ENCODE measurements around the gene PTTG1IP2. TPM values are rescaled to one million over a fixed set of nuclear protein-coding genes. Genes with fewer than 3 reads are reported as not detected.

Gene PTTG1IP2
- total RNA-seq, 1 experiment from 2014 or later = not detected

- no peaks in the 10 kb centered on the region for H3K9me3 Mint-ChIP-seq
- H3K23me2 ChIP-seq (ENCODE audit: insufficient read length, low read depth, low read length, poor library complexity, severe bottlenecking) = no peaks in the 10 kb centered on the region
- H2BK12ac ChIP-seq (ENCODE audit: insufficient read length, low read depth, low read length) = no peak overlapping the region
- H3K27ac Mint-ChIP-seq = no peak overlapping the region
- no peak overlapping the region for H4K91ac ChIP-seq (ENCODE audit: insufficient read length, low read depth, low read length)
- H4K8ac ChIP-seq (replicated peaks; ENCODE audit: insufficient read length, low read depth, low read length) = no peak overlapping the region
- H3K27me3 ChIP-seq (ENCODE audit: insufficient read depth, low read length) = no peaks in the 10 kb centered on the region
- H3K9ac ChIP-seq (ENCODE audit: extremely low read depth, insufficient read length, low read length) = no peak overlapping the region
- no peak overlapping the region for H2BK20ac ChIP-seq (ENCODE audit: low read depth, low read length, poor library complexity, severe bottlenecking)
- H3K14ac ChIP-seq (ENCODE audit: insufficient read depth, low read length) = no peak overlapping the region
- no peaks in the 10 kb centered on the region for H3K79me2 ChIP-seq (ENCODE audit: insufficient read depth, low read length)
- no peak for TF ChIP-seq CTCF (conservative IDR thresholded peaks at IDR 0.05)
- no CpG with 5 or more reads among the region's 1 CpG for WGBS (ENCODE audit: extremely low coverage, insufficient read length, low lambda C conversion rate)
- H2AK5ac ChIP-seq (ENCODE audit: insufficient read length, low read length) = no peak overlapping the region
- no peak overlapping the region for H3K4ac ChIP-seq (ENCODE audit: low read depth, low read length)
- H3K4me3 Mint-ChIP-seq = no peak overlapping the region
- H3K4me2 ChIP-seq (ENCODE audit: insufficient read depth, insufficient read length, low read length) = no peak overlapping the region
- H3K56ac ChIP-seq (ENCODE audit: insufficient read length, low read depth, low read length) = no peak overlapping the region
- no peak overlapping the region for H4K5ac ChIP-seq (ENCODE audit: insufficient read length, low read depth, low read length)
- no peaks in the 10 kb centered on the region for H3K36me3 Mint-ChIP-seq (ENCODE audit: insufficient read depth in 1 of 3, low read depth in 3 of 3)
- no peaks in the 10 kb centered on the region for H3K4me1 ChIP-seq (ENCODE audit: insufficient read depth, low read length)
- H4K20me1 ChIP-seq (ENCODE audit: control insufficient read depth, insufficient read depth, insufficient read length) = no peaks in the 10 kb centered on the region
- H3K9me3 ChIP-seq (ENCODE audit: control insufficient read depth, low read depth, low read length) = no peaks in the 10 kb centered on the region
- no peak overlapping the region for H3K18ac ChIP-seq (ENCODE audit: insufficient read length, low read depth, low read length)
- H2BK5ac ChIP-seq (ENCODE audit: insufficient read length, low read length) = no peak overlapping the region
- DNase-seq = no peak
- H3K27ac ChIP-seq (ENCODE audit: insufficient read length, low read depth, low read length) = no peak overlapping the region
- H2BK120ac ChIP-seq (ENCODE audit: low read depth, low read length, poor library complexity, severe bottlenecking) = no peak overlapping the region
- H3K79me1 ChIP-seq (ENCODE audit: insufficient read depth, low read depth, low read length, poor library complexity, severe bottlenecking) = no peaks in the 10 kb centered on the region
- H3K23ac ChIP-seq (ENCODE audit: insufficient read length, low read depth, low read length) = no peak overlapping the region
- no peak overlapping the region for H2BK15ac ChIP-seq (ENCODE audit: low read depth, low read length)
- no peak overlapping the region for H3T11ph ChIP-seq (ENCODE audit: low read length)
- no peak overlapping the region for H2AFZ ChIP-seq (ENCODE audit: low read length)
- H3K4me1 Mint-ChIP-seq = peaks cover 3 to 14% of the 10 kb centered on the region in 2 experiments
- no peaks in the 10 kb centered on the region for H3K27me3 Mint-ChIP-seq (ENCODE audit: low read depth)
These were observed 33.9 kb downstream of the PTTG1IP2 start for GRCh38 chr7:90503367-90503766.

All from H9 (cell line).